GM21786 (cell line): ENCODE measurements around the gene FILIP1L.

Experiments used
- ATAC-seq: cut with Tn5 transposase; IDR thresholded peaks from one replicate; pipeline ENCODE4 v1.9.1; 2021; ENCODE audit not compliant: unreplicated experiment

FILIP1L gene

GRCh38 chr3:100114413-100115030, at the start of gene FILIP1L:
TSS of gene FILIP1L (minus strand) at chr3:100114501.
- ATAC-seq, result no peak

DNA sequence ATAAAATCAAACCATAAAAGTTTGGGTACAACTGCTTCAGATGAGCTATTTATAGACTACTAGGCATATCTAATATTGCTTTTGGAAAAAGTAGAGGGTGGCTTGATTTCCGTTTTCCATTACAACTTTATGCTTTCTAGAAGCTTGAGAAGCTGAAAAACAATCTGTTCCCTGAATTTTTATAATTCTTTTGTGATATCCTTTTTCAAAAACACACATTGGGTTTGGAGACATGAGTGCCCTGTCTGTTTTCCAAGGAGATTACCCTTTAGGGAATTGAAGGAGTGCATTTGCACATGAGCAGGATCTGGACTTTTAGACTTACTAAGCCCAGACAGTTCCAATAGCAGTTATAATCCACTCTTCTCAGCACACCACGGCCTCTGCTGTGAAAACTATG, 49.5 kb upstream of the FILIP1L start:
- ATAC-seq, result no peak

- no peak for ATAC-seq
Observed at GRCh38 chr3:100160521-100160920, 46.2 kb upstream of the FILIP1L start.

DNA sequence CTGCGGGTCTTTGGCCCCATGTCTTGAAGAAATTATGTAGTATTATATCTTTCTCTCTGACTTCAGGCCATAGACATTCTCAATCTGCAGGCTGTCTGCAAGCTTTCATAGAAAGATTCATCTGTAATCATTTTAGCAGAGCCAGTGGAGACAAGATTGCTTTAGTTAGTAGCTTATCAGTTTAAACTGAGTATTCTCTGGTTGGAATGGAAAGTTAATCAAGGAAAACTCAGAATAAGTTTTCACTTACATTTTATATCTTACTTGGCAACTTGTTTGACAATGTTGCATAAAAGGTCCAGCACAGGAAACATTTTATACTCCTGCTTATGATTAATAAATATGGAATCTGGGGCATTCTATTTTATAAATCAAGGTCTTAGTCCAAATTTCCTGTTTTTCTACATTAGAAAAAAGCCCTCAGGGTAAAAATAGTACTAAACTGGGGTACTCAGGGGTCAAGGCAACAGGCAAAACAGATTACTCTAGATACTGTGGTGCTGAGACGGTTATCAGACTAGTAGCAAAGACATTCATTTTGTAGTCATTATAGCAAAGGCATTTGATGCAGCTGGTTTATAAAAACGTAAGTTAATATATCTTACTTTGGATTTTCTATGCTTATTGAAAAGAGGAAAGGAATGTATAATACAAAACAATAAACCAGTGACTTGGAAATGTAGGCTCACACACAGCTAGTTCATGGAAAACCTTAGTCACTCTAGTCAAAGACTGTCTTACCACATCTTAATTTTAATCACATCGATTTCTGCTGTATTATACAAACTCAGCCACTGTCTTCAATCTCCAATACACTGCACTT, 45.2 kb upstream of the FILIP1L start:
- no peak for ATAC-seq

- no peak for ATAC-seq
Observed at GRCh38 chr3:100158918-100159330, 44.6 kb upstream of the FILIP1L start.

GRCh38 chr3:100157685-100158084, 43.4 kb upstream of the FILIP1L start:
- no peak for ATAC-seq

GRCh38 chr3:100155590-100155989, 41.3 kb upstream of the FILIP1L start:
- ATAC-seq, result no peak

GRCh38 chr3:100155128-100155527, 40.8 kb upstream of the FILIP1L start:
- ATAC-seq, result no peak

DNA sequence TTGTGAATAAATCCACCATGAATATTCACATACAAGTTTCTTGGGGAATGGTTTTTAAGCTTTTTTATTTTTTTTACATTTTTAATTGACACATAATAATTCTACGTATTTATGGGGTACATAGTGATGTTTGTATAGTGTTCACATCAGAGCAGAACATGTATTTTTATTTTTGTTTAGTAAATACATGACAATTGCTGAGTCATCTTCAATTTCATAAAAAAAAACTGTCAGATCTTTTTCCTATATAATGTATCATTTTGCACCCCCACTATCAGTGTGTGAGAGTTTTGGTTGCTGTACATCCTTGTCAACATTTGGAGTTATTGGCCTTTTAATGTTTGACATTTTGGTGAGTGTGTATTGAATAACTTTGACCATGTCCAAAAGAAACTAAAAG, 39.9 kb upstream of the FILIP1L start:
- ATAC-seq, result no peak

- no peak for ATAC-seq
Observed at GRCh38 chr3:100151024-100151707, 36.9 kb upstream of the FILIP1L start.

DNA sequence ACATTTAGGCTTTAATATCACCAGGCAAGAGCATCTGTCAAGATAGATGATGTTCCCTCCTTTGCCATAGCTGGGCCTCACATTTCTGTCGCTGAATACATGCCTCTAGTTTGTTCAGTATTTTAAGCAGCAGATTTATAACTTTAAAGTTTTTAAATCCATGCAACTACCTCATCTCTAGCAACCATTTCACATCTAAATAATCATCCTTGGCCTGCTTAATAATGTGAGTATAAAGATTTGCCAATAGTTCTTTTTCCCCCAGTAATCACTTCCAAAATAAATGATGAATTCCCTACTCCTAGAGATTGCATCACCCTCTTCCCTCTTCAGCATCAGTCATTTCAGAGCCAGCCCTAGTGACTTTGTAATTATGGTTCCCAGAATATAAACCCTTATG, 36.2 kb upstream of the FILIP1L start:
- ATAC-seq, result no peak

DNA sequence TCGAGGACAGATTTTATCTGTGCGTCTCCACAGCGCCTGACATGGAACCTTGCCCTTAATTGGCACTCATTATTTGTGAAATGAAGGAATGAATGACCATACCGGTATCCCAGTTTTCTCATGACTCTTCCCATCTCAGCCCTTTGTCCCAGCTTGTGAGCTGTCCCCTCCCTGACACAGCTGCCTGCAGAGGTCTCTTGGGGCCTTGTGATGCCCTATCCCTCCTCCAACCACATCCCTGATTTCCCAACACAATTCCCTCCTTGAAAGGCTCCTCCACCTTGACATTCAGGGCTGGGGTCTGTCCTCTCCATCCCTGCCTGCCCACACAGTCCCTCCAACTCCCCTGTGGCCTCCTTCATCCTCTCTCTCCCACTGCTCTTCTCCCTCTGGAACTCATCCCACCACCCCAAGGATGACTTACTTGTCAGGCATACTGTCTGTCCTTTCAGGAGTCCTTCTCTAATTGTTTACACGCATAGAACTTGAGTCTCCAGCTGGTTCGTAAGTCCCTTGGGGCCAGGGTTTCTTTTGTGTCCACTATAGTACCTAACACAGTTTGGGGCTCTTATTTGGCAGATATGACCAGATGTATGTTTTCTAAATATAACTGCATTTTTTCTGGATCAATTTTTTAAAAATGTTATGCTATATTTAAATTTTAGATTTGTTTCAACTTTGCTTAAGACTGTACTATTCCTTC, 35.6 kb upstream of the FILIP1L start:
- no peak for ATAC-seq

- ATAC-seq, result no peak
Observed at GRCh38 chr3:100149130-100149529, 34.8 kb upstream of the FILIP1L start.

DNA sequence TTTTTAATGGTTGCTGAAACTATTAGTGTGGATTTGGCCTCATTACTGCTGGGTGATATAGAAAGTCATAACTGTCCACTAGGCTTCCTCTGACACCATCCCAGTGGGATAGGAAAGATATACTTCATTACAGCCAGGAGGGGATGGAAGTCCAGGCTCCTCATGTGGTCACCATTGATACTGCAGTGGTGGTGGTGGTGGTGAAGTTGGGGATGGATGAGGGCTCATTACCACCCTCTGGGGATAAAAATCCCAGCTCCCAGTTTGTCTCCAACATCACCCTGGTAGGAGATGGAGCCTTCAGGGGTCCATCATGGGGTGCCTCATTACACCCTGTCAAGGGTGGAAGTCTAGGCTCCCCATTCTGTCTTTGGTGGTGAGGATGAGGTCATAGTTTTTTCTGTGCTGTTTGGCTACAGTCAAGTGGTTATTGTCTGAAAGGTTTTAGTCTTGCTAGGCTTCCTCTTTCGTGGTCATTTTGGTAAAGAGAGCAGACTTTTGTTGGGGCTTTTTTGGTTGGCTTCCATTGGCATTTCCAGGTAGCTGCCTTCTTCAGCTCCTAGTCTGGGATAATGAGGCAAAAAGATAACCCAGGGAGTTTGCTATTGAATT, 30.1 kb upstream of the FILIP1L start:
- ATAC-seq, result peak; percentile 81

GRCh38 chr3:100141586-100141985, 27.3 kb upstream of the FILIP1L start:
- ATAC-seq, result no peak

DNA sequence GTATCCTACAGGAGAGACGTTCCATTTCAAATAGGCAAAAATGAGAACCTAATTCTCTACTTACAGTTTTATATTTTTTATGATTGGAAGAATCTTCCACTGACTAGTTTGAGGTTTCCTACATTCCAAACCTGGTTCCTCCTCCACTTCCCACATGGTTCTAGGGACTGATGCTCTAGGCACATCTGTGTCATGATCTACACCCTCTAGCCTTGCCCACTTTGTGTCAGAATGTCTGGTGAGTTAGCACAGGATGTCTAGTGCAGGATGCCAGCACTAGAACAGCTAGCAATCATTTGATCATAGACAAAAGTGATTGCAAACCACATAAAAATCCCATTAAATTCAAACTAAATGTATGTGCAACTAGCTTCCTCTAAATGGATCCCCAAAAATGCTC, 26.7 kb upstream of the FILIP1L start:
- ATAC-seq, result no peak

- ATAC-seq, result no peak
Observed at GRCh38 chr3:100136921-100137320, 22.6 kb upstream of the FILIP1L start.

DNA sequence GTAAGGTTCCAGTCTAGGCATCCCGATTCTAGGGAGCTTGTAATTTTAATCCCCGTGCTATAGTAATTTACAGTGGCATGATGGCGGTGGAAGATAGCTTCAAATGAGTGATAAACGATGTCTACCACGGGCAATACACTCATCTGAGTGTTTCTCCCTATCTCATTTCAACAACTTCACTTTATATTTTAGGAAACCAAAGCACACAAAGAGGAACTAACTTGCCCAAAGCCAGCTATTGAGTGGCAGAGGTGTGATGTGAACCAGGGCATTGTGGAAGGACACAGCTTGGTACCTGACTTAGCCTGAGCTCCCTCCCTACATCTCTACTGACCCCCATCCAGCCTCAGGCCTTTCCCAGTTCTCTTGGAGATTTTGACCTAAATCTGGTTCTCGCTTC, 16.9 kb upstream of the FILIP1L start:
- ATAC-seq, result no peak

GRCh38 chr3:100129941-100130340, 15.6 kb upstream of the FILIP1L start:
- no peak for ATAC-seq

- no peak for ATAC-seq
Observed at GRCh38 chr3:100128565-100128964, 14.3 kb upstream of the FILIP1L start.

GRCh38 chr3:100127792-100128191, 13.5 kb upstream of the FILIP1L start:
- ATAC-seq, result no peak
